GM18868 (cell line): ENCODE measurements around the gene GLTP.

ENCODE experiments used
- ATAC-seq: cut with Tn5 transposase; IDR thresholded peaks from one replicate; pipeline ENCODE4 v1.9.1; 2021; ENCODE audit warnings: mild to moderate bottlenecking, moderate library complexity; ENCODE audit not compliant: unreplicated experiment

The GLTP gene

GRCh38 chr12:109822951-109823411 is 57.4 kb downstream of the GLTP start:
- ATAC-seq = no peak

DNA sequence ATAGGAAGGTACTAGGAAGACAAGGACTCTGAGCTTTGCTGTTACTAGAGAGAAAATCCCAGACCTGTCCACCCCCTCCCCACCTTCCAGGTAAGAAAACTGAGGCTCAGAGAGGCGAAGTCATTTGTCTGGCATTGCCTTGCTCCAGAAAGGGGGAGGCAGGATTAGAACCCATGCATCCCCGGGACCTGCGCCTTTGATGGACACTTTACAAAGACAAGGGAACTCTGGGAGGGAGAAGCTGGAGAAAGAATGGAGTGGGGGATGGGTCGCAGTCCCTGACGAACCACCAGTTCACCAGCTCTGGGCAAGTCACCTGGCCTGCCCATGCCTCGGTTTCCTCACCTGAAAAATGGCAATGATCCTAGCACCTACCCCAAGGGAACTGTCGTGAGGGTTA is 57.9 kb downstream of the GLTP start:
- ATAC-seq = no peak

DNA sequence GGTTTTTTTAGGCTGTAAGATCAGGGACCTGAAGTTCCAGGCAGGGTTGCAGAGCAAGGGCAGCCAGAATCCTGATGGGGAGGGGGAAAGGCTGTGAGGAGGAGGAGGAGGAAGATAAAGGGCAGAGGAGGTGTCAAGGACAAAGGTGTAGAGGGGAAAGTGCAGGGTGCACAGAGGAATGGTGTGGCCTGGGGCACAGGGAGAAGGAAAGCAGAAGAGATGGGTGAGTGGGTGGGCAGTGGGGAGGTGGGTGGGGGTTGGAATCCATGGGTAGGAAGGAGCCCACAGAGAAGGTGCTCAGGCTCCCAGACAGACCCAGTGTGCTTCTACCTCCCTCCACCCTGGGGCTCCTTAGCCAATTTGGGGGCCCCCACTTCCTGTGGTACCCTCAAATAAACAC is 58.4 kb downstream of the GLTP start:
- ATAC-seq = no peak

DNA sequence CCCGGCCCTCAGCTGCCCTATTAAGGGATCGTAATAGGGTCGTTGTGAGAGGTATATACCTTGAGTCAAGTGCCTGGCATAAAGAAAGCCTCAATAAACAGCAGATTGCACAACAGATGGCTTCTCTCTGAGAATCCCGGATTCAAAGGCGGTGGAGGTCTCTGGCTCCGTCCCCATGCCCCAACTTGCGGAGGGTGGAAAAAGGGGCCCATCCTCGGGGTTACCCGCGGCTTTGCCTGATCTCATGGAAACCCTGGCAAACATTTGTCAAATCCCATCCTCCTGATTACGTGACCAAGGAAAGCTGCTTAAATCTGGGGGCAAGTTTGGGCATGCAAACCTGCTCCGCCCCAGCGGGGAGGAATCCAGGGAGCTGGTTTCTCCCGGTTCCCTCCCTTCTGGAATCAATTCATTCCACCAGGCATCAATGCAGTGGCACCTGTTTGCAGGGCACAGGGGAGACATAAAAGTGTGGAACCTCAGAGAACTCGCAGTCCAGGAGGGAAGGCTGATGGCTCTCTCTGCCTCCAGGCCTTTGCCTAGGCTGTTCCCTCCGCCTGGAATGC is 59.4 kb downstream of the GLTP start:
- no peak for ATAC-seq

- ATAC-seq = no peak
Observed at GRCh38 chr12:109818905-109819500, 61.3 kb downstream of the GLTP start.

DNA sequence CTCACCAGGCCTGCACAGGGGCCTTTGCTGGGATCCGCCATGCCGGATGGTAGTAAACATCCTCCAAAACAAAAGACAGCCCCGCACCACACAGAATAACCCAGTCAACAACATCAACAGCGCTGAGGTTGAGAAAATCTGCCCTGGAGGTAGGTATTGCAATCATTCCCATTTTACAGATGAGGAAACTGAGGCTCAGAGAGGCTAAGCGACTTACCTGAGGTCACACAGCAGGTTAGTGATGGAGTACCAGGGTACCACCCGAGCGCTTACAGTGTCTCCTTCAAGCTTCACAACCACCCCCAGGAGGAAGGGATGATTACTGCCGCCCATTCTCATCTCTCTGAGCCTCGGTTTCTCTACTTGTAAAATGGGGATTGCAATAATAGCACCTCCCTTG is 62.1 kb downstream of the GLTP start:
- no peak for ATAC-seq

- ATAC-seq = no peak
Observed at GRCh38 chr12:109817627-109818231, 62.6 kb downstream of the GLTP start.

- ATAC-seq = no peak
Observed at GRCh38 chr12:109816870-109817269, 63.5 kb downstream of the GLTP start.

- ATAC-seq = no peak
Observed at GRCh38 chr12:109815757-109816617, 64.4 kb downstream of the GLTP start.

DNA sequence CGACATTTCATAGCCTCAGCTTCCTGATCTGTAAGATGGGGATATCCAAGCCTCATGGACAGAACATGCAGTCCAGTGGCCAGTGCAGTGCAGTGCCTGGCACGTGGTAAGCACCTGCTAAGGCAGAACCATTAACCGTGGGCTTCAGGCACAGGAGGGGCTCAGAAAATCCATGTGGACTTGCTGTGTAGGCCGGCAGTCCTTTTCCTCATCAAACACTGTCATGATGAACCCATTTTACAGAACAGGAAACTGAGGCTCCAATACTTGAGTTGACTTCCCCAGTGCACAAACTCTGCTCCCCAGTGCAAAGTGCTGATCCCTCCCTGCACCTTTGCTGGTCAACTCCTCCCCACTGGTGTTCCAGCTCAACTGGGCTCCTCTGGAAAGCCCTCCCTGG is 65.1 kb downstream of the GLTP start:
- no peak for ATAC-seq

GRCh38 chr12:109814600-109815150 is 65.7 kb downstream of the GLTP start:
- no peak for ATAC-seq

GRCh38 chr12:109813810-109814416 is 66.4 kb downstream of the GLTP start:
- ATAC-seq = no peak

GRCh38 chr12:109811624-109811995 is 68.7 kb downstream of the GLTP start:
- no peak for ATAC-seq

DNA sequence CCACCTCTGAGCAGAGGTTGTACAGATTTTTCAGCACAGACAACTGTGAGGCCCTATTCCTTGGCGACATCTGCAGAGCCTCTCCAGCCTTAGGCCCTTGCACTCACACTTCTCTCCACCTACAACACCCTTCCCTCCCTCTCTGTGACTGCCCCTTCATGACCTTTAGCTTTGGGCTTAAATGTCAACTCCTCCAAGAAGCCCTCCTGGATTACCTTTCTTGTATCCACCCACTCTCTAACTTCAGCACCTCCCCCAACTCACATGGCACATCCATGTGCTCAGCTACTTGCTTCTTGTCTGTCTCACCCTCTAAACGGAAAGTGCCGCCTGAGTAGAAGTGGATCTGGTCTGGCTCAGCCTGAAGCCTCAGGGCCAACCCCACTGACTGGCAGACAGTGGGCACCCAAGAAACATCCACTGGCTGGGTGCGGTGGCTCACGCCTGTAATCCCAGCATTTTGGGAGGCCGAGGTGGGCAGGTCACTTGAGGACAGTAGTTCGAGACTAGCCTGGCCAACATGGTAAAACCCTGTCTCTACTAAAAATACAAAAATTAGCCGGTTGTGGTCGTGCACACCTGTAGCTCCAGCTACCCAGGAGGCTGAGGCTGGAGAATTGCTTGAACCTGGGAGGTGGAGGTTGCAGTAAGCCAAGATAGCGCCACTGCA is 69.3 kb downstream of the GLTP start:
- no peak for ATAC-seq

DNA sequence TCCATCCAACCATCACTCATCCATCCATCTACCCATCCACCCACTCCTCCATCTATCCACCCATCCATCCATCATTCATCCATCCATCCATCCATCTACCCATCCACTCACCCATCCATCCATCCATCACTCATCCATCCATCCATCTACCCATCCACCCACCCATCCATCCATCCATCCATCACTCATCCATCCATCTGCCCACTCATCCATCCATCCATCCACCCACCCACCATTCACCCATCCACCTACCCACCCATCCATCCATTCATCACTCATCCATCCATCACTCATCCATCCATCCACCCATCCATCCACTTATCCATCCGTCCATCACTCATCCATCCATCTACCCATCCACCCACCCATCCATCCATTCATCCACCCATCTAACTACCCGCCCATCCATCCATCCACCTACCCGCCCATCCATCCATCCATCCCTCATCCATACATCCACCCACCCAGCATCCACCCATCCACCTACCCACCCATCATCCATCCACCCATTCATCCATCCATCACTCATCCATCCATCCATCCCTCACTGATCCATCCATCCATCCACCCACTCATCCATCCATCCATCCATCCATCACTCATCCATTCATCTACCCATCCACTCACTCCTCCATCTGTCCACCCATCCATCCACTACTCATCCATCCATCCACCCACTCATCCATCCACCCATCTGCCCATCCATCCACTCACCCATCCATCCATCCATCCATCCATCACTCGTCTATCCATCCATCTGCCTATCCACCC is 71.3 kb downstream of the GLTP start:
- ATAC-seq = no peak

DNA sequence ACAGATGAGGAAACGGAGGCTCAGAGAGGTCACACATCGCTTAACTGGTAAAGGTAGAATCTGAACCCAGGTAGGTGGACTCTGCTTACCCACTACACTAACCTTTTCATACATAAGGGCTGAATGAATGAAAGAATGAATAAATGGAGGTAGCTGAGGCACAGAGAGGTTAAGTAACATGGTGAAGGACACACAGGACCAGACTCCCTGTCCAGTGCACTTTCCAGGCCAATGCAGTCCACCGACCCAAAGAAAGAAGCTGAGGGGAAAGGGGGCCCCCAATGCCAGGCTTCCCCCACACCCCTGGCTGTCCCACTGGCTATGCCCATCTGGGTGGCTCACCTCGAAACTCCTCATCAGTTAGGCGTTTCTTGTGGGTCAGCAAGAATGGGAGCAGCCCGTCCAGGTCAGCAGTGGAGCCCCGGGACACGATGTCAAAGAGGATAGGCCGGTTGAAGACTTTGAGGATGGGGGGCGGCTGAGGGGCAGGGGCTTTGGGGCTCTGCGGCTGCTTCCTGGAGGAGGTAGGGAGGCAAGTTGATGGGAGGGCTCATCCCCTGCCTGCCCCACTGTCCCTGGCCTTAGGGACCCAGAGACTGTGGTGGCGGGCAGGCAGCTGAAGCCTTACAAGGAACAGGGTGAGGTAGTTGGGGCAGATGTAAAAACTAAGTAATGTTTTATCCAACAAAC is 72.2 kb downstream of the GLTP start:
- ATAC-seq = no peak

- ATAC-seq = no peak
Observed at GRCh38 chr12:109804820-109805761, 75.2 kb downstream of the GLTP start.

GRCh38 chr12:109803678-109804077 is 76.7 kb downstream of the GLTP start:
- ATAC-seq = no peak
